Subcutaneous adipose tissue (tissue), 4 donors: ENCODE data around the gene SPIN2B. TPM values are rescaled to one million over a fixed set of nuclear protein-coding genes. Genes with fewer than 3 reads are reported as not detected.

Source experiments
- total RNA-seq, 4 donors: library from RNA; depleted of rRNA; stranded (reverse); fragments of >200 nt; gene quantifications; one replicate each; pipeline ENCODE4 v1.1.0, GENCODE V29; 2016
- TF ChIP-seq, protein P1 (sequence below): fragments of 450-650 bp; IDR thresholded peaks from one replicate; pipeline ENCODE4 v1.5.1; 2016; ENCODE audit warnings: low read depth, mild to moderate bottlenecking, control low read depth, antibody characterized with exemption, moderate library complexity

SPIN2B gene
- total RNA-seq, 4 donors from 2014 or later: 6.8 to 10.1 (median 7.2) TPM

DNA sequence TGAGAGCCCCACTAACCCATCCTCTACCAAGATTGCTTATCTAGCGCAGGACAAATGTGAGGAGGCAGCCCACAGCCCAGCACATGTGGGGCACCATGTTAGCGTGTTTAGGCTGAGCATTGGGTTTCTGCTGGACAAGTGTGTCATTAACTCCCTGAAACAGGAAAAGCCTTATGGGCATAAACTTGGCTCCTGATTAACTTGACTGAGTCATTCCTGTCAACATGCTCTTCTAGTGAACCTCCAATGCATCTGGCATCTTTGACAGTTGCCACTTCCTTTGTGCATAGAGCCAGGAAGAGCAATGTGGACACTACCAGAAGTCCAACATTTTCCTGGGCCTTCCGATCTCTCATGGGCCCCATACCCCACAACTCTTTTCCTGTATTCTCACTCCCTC lies 13.4 kb upstream of the SPIN2B start:
- TF ChIP-seq, protein P1, sequence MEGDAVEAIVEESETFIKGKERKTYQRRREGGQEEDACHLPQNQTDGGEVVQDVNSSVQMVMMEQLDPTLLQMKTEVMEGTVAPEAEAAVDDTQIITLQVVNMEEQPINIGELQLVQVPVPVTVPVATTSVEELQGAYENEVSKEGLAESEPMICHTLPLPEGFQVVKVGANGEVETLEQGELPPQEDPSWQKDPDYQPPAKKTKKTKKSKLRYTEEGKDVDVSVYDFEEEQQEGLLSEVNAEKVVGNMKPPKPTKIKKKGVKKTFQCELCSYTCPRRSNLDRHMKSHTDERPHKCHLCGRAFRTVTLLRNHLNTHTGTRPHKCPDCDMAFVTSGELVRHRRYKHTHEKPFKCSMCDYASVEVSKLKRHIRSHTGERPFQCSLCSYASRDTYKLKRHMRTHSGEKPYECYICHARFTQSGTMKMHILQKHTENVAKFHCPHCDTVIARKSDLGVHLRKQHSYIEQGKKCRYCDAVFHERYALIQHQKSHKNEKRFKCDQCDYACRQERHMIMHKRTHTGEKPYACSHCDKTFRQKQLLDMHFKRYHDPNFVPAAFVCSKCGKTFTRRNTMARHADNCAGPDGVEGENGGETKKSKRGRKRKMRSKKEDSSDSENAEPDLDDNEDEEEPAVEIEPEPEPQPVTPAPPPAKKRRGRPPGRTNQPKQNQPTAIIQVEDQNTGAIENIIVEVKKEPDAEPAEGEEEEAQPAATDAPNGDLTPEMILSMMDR: no peak

DNA sequence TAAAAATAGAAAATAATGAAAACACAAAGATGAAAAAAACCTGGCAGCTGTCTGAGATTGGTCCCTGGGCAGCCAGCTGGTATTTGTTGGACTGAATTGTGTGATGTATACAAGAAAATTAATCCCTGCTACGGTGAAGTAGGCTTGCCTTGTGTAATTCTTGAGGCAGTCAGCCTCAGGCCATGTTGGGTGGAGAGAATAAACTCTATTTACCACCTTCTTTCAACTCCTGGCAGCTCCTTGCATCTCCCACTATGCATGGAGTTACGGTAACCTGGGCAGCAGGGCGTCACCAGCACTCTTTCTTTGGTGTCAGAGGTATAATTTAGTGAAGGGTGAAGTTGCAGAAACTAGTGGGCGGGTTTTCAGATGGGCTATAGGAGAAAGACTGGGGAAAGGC lies 12.4 kb upstream of the SPIN2B start:
- TF ChIP-seq, protein P1: no peak

DNA sequence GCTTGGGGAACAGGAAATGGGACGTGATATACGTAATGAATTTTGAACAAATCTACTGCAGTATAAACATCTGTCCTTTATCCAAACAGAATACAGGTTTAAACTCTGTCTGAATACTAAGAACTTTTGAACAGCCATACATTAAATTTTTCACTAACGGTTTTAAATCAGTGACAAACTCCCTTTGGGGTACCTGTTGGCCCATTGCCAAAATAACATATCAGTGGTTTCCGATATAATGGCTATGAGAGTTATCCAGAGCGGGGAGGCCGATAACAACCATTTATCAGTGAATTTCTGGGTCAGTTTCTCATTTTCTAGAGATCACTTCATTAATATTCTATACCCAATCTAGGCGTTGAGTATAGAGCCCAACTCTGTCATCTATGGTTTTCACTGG lies 10.7 kb upstream of the SPIN2B start:
- TF ChIP-seq, protein P1: no peak

DNA sequence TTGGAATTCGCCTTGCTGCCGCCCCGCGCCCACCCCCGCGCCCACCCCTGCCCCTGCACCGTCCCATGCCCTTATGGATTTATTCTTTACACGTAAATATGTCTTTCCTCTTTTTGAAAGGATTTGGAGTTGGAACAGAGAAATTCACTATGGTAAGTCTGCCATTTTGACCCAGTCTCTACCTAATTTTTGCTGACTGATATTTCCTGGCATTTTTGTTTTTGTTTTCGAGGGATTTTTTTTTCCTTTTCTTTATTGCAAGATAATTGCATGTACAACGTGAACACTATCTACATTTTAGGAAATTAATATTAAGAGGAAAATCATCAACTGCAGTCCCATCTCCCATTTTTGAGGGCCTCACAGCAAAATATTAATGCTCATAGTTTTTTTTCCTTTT lies 468 bp upstream of the SPIN2B start:
- TF ChIP-seq, protein P1: no peak

DNA sequence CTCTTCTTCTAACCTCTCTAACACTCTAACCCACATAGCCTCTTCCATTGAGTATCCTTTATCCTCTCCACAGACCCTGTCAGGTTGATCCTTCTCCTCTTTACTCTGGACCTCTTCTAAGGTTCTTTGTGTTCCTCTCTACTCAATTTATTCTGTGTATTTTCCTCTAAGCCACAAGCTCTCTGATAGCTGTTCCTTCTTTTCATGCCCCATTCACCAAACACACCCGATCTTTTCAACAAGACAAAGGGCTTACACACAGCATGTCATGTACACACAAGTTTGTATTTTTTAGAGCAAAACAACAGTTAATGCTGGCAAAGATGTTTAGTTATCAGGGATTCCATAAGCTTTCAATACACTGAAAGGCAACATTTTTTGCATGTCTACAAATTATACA lies 1.9 kb downstream of the SPIN2B start:
- TF ChIP-seq, protein P1: no peak

GRCh38 chrX:57104921-57105398 lies 16.4 kb downstream of the SPIN2B start:
- TF ChIP-seq, protein P1: no peak

DNA sequence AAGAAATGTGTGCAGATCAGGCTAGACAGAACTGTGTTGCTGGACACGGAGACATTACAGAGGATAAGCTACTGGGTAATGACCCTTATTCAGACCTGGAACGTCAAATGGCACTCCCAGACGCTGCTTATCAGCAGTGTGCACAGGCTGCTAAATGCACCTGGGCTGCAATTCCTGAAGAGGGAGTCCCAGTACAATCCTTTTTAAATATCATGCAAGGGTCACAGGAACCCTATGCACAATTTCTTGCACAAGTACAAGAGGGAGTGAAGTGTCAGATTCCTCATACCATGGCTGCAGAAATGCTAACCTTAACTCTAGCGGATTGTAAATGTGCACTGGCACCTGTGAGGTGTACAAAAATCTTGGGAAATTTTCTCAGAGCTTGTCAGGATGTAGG lies 16.9 kb downstream of the SPIN2B start:
- TF ChIP-seq, protein P1: no peak
